Ovary (tissue), 9 donors: ENCODE data around the gene PASK. TPM values are rescaled to one million over a fixed set of nuclear protein-coding genes. Genes with fewer than 3 reads are reported as not detected.

Experiments used
- DNase-seq, 5 donors: peaks; one replicate each; pipeline ENCODE4 v3.0.0-alpha.2; 2019 to 2020
- H3K27ac ChIP-seq, 2 donors: fragments of 200-600 bp; one replicate each; pipeline versions ENCODE4 v1.5.1 to v1.8.0; 2019 to 2022
- H3K27me3 ChIP-seq: fragments of 200-600 bp; one replicate; pipeline ENCODE4 v1.8.0; 2022
- H3K36me3 ChIP-seq: fragments of 200-600 bp; sonication (generic); one replicate; pipeline ENCODE4 v1.5.1; 2019
- H3K4me1 ChIP-seq: one replicate; pipeline ENCODE4 v1.8.1; 2013; ENCODE audit warnings: mild to moderate bottlenecking, moderate library complexity; ENCODE audit not compliant: insufficient read depth
- H3K4me3 ChIP-seq: fragments of 200-600 bp; sonication (generic); one replicate; pipeline ENCODE4 v1.5.1; 2017
- H3K9me3 ChIP-seq, 2 donors: fragments of 200-600 bp in 1 of 2; sonication (generic) in 1 of 2; one replicate each; pipeline versions ENCODE4 v1.5.1 to v1.8.1; 2013 to 2019; ENCODE audit warnings: mild to moderate bottlenecking in 1 of 2, moderate library complexity in 1 of 2
- CTCF ChIP-seq, 3 donors: fragments of 450-650 bp in 2 of 3; fragments of 200-600 bp in 1 of 3; IDR thresholded peaks; one replicate each; pipeline versions ENCODE4 v1.5.1 to v1.8.0; 2016 to 2022; ENCODE audit warnings: antibody characterized with exemption in 3 of 3, mild to moderate bottlenecking in 1 of 3
- EP300 ChIP-seq: sonication (generic); formaldehyde crosslinking; IDR thresholded peaks from one replicate; pipeline ENCODE4 v1.6.1; 2017; ENCODE audit warnings: antibody characterized with exemption
- POLR2A ChIP-seq: fragments of 450-650 bp; IDR thresholded peaks from one replicate; pipeline ENCODE4 v1.6.1; 2017; ENCODE audit warnings: antibody characterized with exemption, mild to moderate bottlenecking, moderate library complexity
- WGBS, 3 donors: extraction: QIAGEN DNeasy Blood & Tissue Kit in 1 of 3; methylation state at CpG; one replicate each; pipeline versions ENCODE4 v1.1.5 to v1.1.7; 2013 to 2017; 5-methylcytosine and 5-hydroxymethylcytosine counted together
- intact Hi-C, 4 donors: fragments of 100-400 bp; cut with DNase I; formaldehyde crosslinking; loops; one replicate each; pipeline versions ENCODE4 v1.11.0 to v1.15.1; 2022 to 2023
- polyA plus RNA-seq, 2 donors: library from polyadenylated mRNA; stranded (reverse); fragments of 200-250 nt in 1 of 2; fragments of 350-450 nt in 1 of 2; fragmentation: Illumina TruSeq in 1 of 2; extraction: RNeasy Lipid Tissue Mini Kit (QIAGEN cat#74804) in 1 of 2; gene quantifications; one replicate each; pipeline ENCODE4 v1.2.3, GENCODE V29; 2013 to 2014
- total RNA-seq, 7 donors: library from RNA; depleted of rRNA in 2 of 7; stranded (reverse); fragments of >200 nt in 2 of 7; fragmentation: NEBNext Ultra II Directional in 3 of 7; extraction: Animal tissue kit (Norgen Biotek cat#: 25700) in 3 of 7; gene quantifications; one replicate each; pipeline versions ENCODE4 v1.1.0 to v1.2.4, GENCODE V29; 2016 to 2023
- donor health status: DM: no; HTN: no; CAD: no; lungs with moderate emphysema.
- donor health status: DM: no; HTN: no; CAD: no.
- donor health status: Bipolar disorder and iron deficiency.
- donor health status: DM: yes; HTN: yes; CAD: no.
- donor health status: DM: no; HTN: no; CAD: no.
- donor health status: DM: yes; HTN: yes; CAD: no.

Gene PASK
- total and polyA plus RNA-seq, 9 donors, result 2.4 to 13.4 (median 7.4) TPM

DNA sequence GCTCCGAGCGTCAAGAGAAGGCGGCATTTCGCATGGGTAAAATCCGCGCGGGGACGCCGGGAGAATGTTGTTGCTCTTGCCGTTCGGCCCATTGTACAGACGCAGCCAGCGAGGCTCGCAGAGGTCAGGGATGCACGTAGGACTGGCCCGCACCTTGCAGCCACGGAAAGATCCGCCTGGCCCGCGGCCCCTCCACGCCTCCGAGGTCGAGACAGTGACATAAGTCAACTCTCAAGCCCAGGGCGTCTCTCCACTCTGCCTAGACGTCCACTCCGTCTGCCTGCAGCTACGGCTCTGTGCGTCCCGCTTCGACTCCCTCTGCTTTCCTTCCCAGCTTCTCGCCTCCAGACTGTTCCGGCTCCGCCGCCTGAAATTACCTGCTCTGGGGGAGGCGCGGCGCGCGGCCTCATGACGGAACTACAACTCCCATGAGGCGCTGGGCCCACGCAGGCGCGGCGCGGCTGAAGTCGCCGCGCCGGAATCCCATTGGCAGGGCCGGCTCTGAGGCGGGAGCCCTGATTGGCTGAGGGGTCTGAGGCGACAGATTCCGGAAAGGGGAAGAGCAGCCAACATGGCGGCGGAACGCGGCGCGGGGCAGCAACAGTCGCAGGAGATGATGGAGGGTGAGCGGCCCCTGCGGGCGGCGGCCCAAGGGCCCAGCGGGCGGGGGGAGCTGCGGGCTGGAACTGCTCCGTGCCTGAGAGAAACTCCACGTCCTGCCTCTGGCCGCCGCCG, 820 bp upstream of the PASK start, which contains the start of gene PPP1R7:
PPP1R7 (plus strand) TSS at position 543 of the 735 bp plus-strand sequence; CDS start at position 572, 29 bp downstream.
- H3K27ac ChIP-seq, result peak within 1 kb of the TSS in 1 of 2 donors; percentile 74
- H3K4me1 ChIP-seq, result no peaks in the 10 kb centered on the region
- H3K9me3 ChIP-seq, result no peaks in the 10 kb centered on the region
- H3K4me3 ChIP-seq, result peak within 1 kb of the TSS; percentile 87
- TF ChIP-seq CTCF (IDR thresholded peaks at IDR 0.05), result peak in 1 of 3 donors; percentile 25
- peak; percentile 79 for TF ChIP-seq POLR2A
- no peak for TF ChIP-seq EP300
- no peaks in the 10 kb centered on the region for H3K36me3 ChIP-seq
- intact Hi-C loops, result no loop called here
- 0 to 1% (median 0%) methylated on average over 60 to 73 of the region's 73 CpGs for WGBS, 3 donors
- no peaks in the 10 kb centered on the region for H3K27me3 ChIP-seq
- peak; percentile 92 to 95 (median 93) for DNase-seq

- Histone ChIP-seq H3K27ac (no peak overlapping the region), H3K4me3 (peak overlapping the region; percentile 87), H3K9me3 (no peaks in the 10 kb centered on the region), H3K36me3 (no peaks in the 10 kb centered on the region), H3K27me3 (no peaks in the 10 kb centered on the region), H3K4me1 (no peaks in the 10 kb centered on the region)
- no peak for DNase-seq
- intact Hi-C loops, result no loop called here
- 0 to 1% (median 0%) methylated on average over 10 to 23 of the region's 23 CpGs for WGBS, 3 donors
- no peak for TF ChIP-seq POLR2A
- no peak for TF ChIP-seq EP300
- no peak for TF ChIP-seq CTCF (IDR thresholded peaks at IDR 0.05)
Observed at GRCh38 chr2:241149675-241149924, 328 bp upstream of the PASK start.

DNA sequence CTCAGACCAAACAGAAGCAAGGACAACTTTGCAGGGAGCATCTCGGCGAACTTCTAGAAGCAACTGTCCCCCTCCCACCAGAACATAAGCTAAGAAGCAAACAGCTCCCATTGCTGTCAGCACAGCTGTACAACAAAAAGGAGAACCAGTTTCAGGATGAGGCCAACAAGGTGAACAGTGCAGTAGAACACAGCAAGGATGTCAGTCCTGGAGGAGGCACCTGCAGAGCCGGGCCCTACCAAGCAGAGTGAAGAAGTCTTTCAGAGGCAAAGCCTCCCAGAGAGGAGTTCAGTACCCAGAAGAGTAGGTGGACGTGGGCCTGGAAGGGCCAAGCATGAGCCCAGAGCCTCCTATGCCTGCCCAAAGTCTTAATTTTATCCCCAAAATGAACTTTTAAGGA, 1.0 kb downstream of the PASK start:
- Histone ChIP-seq H3K27me3 (no peaks in the 10 kb centered on the region), H3K9me3 (no peaks in the 10 kb centered on the region), H3K36me3 (no peaks in the 10 kb centered on the region), H3K27ac (no peak overlapping the region), H3K4me1 (no peaks in the 10 kb centered on the region), H3K4me3 (no peak overlapping the region)
- 87 to 89% (median 87%) methylated on average over 4 of the region's 4 CpGs for WGBS, 3 donors
- no peak for TF ChIP-seq CTCF (IDR thresholded peaks at IDR 0.05)
- TF ChIP-seq EP300, result no peak
- no peak for TF ChIP-seq POLR2A
- no peak for DNase-seq
- intact Hi-C loops, result no loop called here

DNA sequence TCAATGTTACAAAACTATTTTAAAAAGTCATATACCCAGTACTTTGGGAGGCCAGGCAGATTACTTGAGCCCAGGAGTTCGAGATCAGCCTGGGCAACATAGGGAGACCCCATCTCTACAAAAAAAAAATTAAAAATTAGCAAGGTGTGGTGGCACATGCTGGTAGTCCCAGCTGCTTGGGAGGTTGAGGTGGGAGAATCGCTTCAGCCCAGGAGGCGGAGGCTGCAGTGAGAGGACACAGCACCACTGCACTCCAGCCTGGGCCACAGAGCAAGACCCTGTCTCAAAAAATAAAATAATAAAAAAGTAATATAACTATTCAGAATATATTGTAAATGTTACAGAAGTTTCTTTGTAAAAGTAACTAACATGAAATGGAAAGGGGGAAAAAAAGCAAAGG, 1.9 kb downstream of the PASK start:
- Histone ChIP-seq H3K4me1 (no peaks in the 10 kb centered on the region), H3K27ac (no peak overlapping the region), H3K4me3 (no peak overlapping the region), H3K36me3 (no peaks in the 10 kb centered on the region), H3K9me3 (no peaks in the 10 kb centered on the region), H3K27me3 (no peaks in the 10 kb centered on the region)
- no peak for DNase-seq
- 97 to 98% (median 97%) methylated on average over 3 of the region's 3 CpGs for WGBS, 3 donors
- intact Hi-C loops, result no loop called here
- TF ChIP-seq EP300, result no peak
- no peak for TF ChIP-seq POLR2A
- TF ChIP-seq CTCF (IDR thresholded peaks at IDR 0.05), result no peak
